HepG2 (cell line): ENCODE results near the gene ZNF442. TPM values are rescaled to one million over a fixed set of nuclear protein-coding genes. Genes with fewer than 3 reads are reported as not detected.

Experiments
- ATAC-seq: fragments of 200-7000 bp; cut with Tn5 transposase; 3 replicates; pipeline ENCODE4 v1.9.1; 2020; ENCODE audit warnings: mild to moderate bottlenecking, moderate library complexity
- BruUV-seq: library from RNA; stranded (reverse); fragments of 400-500 nt; replicated peaks from 2 replicates; lab custom pipeline; 2021; lab: Mats Ljungman, UMichigan
- CTCF ChIA-PET: fragments of 300-600 bp; formaldehyde crosslinking; extraction: SDS; loops from one replicate; lab custom pipeline; 2021; ENCODE audit warnings: low total read pairs, inconsistent platforms, low intra/inter-chr PET ratio; lab: Yijun Ruan, JAX
- POLR2A ChIA-PET: fragments of 350-600 bp; sonication (Branson Sonifier 250); formaldehyde crosslinking; loops from one replicate; lab custom pipeline; 2020; ENCODE audit warnings: antibody characterized with exemption, inconsistent platforms; lab: Yijun Ruan, JAX
- DNase-seq: peaks from one replicate; pipeline ENCODE4 v3.0.0-alpha.2; 2015; ENCODE audit warnings: low spot score
- FAIRE-seq: peaks from 3 replicates; lab custom pipeline; 2011; peaks lifted over from hg19 to GRCh38; lab: Jason Lieb, UNC
- H2AFZ ChIP-seq: one replicate; pipeline ENCODE4 v1.6.1; 2011; ENCODE audit warnings: low read length, inconsistent platforms
- H3K27ac ChIP-seq: fragments of 300-600 bp; 3 replicates; pipeline ENCODE4 v1.8.0; 2011; ENCODE audit warnings: mixed run types, mild to moderate bottlenecking, mixed read lengths, low read length, inconsistent platforms; ENCODE audit not compliant: insufficient read depth; ENCODE audit errors: extremely low read length
- H3K27me3 ChIP-seq, 2 experiments: fragments of 200-600 bp in 1 of 2; 2 replicates in 1 of 2; 3 replicates in 1 of 2; pipeline versions ENCODE4 v1.6.0 to v1.8.0; 2011; ENCODE audit warnings: low read length in 2 of 2, mild to moderate bottlenecking in 2 of 2, moderate library complexity in 2 of 2, inconsistent platforms in 1 of 2; ENCODE audit not compliant: insufficient read depth in 2 of 2, control insufficient read depth in 1 of 2
- H3K36me3 ChIP-seq, 2 experiments: fragments of 200-600 bp in 1 of 2; replicated peaks in 1 of 2; 2 replicates in 1 of 2; 3 replicates in 1 of 2; pipeline versions ENCODE4 v1.5.1 to v1.8.0; 2011; ENCODE audit warnings: low read length in 2 of 2, inconsistent platforms in 1 of 2; ENCODE audit not compliant: insufficient read depth in 2 of 2, control insufficient read depth in 1 of 2
- H3K4me1 ChIP-seq: 2 replicates; pipeline ENCODE4 v1.5.1; 2012; ENCODE audit warnings: low read length, inconsistent platforms; ENCODE audit not compliant: insufficient read depth
- H3K4me2 ChIP-seq: 2 replicates; pipeline ENCODE4 v1.6.0; 2011; ENCODE audit warnings: low read depth, low read length, inconsistent platforms
- H3K4me3 ChIP-seq, 3 experiments: fragments of 200-600 bp in 1 of 3; sonication (generic), shearing (Covaris generic) in 1 of 3; replicated peaks in 1 of 3; 2 replicates each; pipeline ENCODE4 v1.5.1; 2011 to 2016; ENCODE audit warnings: low read length in 3 of 3, inconsistent platforms in 2 of 3, low read depth in 2 of 3, mild to moderate bottlenecking in 2 of 3, control low read depth in 1 of 3, mixed read lengths in 1 of 3; ENCODE audit not compliant: insufficient read depth in 1 of 3
- H3K79me2 ChIP-seq: one replicate; pipeline ENCODE4 v1.6.1; 2011; ENCODE audit warnings: low read length, inconsistent platforms; ENCODE audit not compliant: insufficient read depth
- H3K9ac ChIP-seq: 2 replicates; pipeline ENCODE4 v1.6.0; 2011; ENCODE audit warnings: mild to moderate bottlenecking, low read depth, low read length, inconsistent platforms; ENCODE audit not compliant: insufficient read depth
- H3K9me3 ChIP-seq: 2 replicates; pipeline ENCODE4 v1.5.1; 2012; ENCODE audit warnings: mild to moderate bottlenecking, low read length
- H4K20me1 ChIP-seq: 2 replicates; pipeline ENCODE4 v1.6.0; 2011; ENCODE audit warnings: inconsistent platforms, mild to moderate bottlenecking, low read length, moderate library complexity; ENCODE audit not compliant: insufficient read depth
- CERS6 ChIP-seq: sonication (generic); formaldehyde crosslinking; IDR thresholded peaks from 2 replicates; pipeline ENCODE4 v1.5.0; 2020; ENCODE audit warnings: missing genetic modification reagents
- DNMT3B ChIP-seq: conservative IDR thresholded peaks from 2 replicates; pipeline ENCODE4 v1.6.1; 2016; ENCODE audit warnings: missing biosample characterization, control low read depth
- ELF1 ChIP-seq: sonication (generic); formaldehyde crosslinking; IDR thresholded peaks from 2 replicates; pipeline ENCODE4 v1.4.0; 2020; ENCODE audit warnings: missing genetic modification reagents
- ESRRA ChIP-seq: sonication (generic); formaldehyde crosslinking; IDR thresholded peaks from 2 replicates; pipeline ENCODE4 v1.5.1; 2020; ENCODE audit warnings: mild to moderate bottlenecking, low read depth, missing genetic modification reagents
- GRHL1 ChIP-seq: sonication (generic); formaldehyde crosslinking; conservative IDR thresholded peaks from 2 replicates; pipeline ENCODE4 v1.8.0; 2022; ENCODE audit warnings: missing genetic modification reagents
- MEF2D ChIP-seq: sonication (generic); formaldehyde crosslinking; IDR thresholded peaks from 2 replicates; pipeline ENCODE4 v1.5.1; 2020; ENCODE audit warnings: mild to moderate bottlenecking, missing genetic modification reagents
- MTA1 ChIP-seq: sonication (generic); formaldehyde crosslinking; IDR thresholded peaks from 2 replicates; pipeline ENCODE4 v1.4.0; 2020; ENCODE audit warnings: missing genetic modification reagents, mild to moderate bottlenecking, borderline replicate concordance
- NCOA1 ChIP-seq: sonication (generic); formaldehyde crosslinking; IDR thresholded peaks from 2 replicates; pipeline ENCODE4 v1.9.0; 2021; ENCODE audit warnings: missing genetic modification reagents
- PITX1 ChIP-seq: sonication (generic); formaldehyde crosslinking; IDR thresholded peaks from 2 replicates; pipeline ENCODE4 v1.5.1; 2020; ENCODE audit warnings: mild to moderate bottlenecking, missing genetic modification reagents
- RFXAP ChIP-seq: sonication (generic); formaldehyde crosslinking; IDR thresholded peaks from 2 replicates; pipeline ENCODE4 v1.4.0; 2020; ENCODE audit warnings: missing genetic modification reagents, borderline replicate concordance
- STAT5B ChIP-seq: sonication (generic); formaldehyde crosslinking; IDR thresholded peaks from 2 replicates; pipeline ENCODE4 v1.4.0; 2020; ENCODE audit warnings: missing genetic modification reagents
- ZFX ChIP-seq: sonication (generic); formaldehyde crosslinking; IDR thresholded peaks from 2 replicates; pipeline ENCODE4 v1.4.0; 2020; ENCODE audit warnings: mild to moderate bottlenecking, low read depth, missing genetic modification reagents, moderate library complexity
- ZNF263 ChIP-seq: sonication (generic); formaldehyde crosslinking; IDR thresholded peaks from 2 replicates; pipeline ENCODE4 v1.4.0; 2020; ENCODE audit warnings: missing genetic modification reagents
- ZNF292 ChIP-seq: sonication (generic); formaldehyde crosslinking; IDR thresholded peaks from 2 replicates; pipeline ENCODE4 v1.8.1; 2022; ENCODE audit warnings: mild to moderate bottlenecking, low read depth, missing genetic modification reagents, borderline replicate concordance
- ZNF691 ChIP-seq: sonication (generic); formaldehyde crosslinking; IDR thresholded peaks from 2 replicates; pipeline ENCODE4 v1.4.0; 2020; ENCODE audit warnings: missing genetic modification reagents, low read depth, mild to moderate bottlenecking, borderline replicate concordance
- WGBS: methylation state at CpG from one replicate; pipeline ENCODE4 v1.1.6; 2017; ENCODE audit warnings: low lambda C conversion rate; 5-methylcytosine and 5-hydroxymethylcytosine counted together
- in situ Hi-C: cut with HindIII; loops from 2 replicates; pipeline ENCODE4 v1.10.0; 2017; ENCODE audit warnings: low pct_unique_long_range_greater_than_20kb; ENCODE audit not compliant: extremely low pct_ligation_motif_present
- intact Hi-C: fragments of 100-400 bp; cut with micrococcal nuclease; formaldehyde crosslinking; loops from one replicate; pipeline ENCODE4 v1.10.0; 2022; ENCODE audit not compliant: unreplicated experiment
- polyA plus RNA-seq, 8 experiments: library from polyadenylated mRNA; depleted of rRNA in 3 of 8; stranded (reverse) in 7 of 8; unstranded in 1 of 8; fragments of >200 nt; fragmentation: Illumina TruSeq in 4 of 8; extraction: Trizol in 4 of 8; gene quantifications; 2 replicates each; pipeline versions ENCODE4 v1.2.1 to v1.2.3, GENCODE V29; 2011 to 2016; ENCODE audit warnings: low read depth in 4 of 8, missing spikeins in 1 of 8, mixed read lengths in 1 of 8; ENCODE audit not compliant: insufficient read depth in 1 of 8
- total RNA-seq, 5 experiments: library from RNA; depleted of rRNA; stranded (reverse); fragments of >200 nt; fragmentation: Illumina TruSeq; extraction: Trizol; gene quantifications; 2 replicates each; pipeline ENCODE4 v1.2.3, GENCODE V29; 2016; ENCODE audit warnings: low read depth in 1 of 5
- TF ChIP-seq, protein P1 (sequence below): sonication (generic); formaldehyde crosslinking; IDR thresholded peaks from 2 replicates; pipeline ENCODE4 v1.5.1; 2020; ENCODE audit warnings: mild to moderate bottlenecking, missing genetic modification reagents, moderate library complexity

The ZNF442 gene
- total and polyA plus RNA-seq, 2 of the 13 experiments (the other 11 are each of a cell fraction or from before 2014, with no cell fraction given) = 1.0 to 6.0 TPM

DNA sequence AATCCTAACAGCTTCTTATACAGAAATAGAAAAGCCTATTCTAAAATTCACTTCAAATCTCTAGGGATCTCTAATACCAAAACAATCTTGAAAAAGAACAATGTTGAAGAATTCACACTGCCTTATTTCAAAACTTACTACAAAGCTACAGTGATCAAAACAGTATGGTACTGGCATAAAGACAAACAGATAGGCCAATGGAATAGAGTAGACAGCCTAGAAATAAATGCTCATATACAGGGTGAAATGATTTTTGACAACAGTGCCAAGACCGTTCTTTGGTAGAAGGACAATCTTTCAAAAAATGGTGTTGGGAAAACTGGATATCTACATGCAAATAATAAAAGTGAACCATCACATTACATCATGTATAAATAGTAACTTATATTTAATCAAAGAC, 20.3 kb downstream of the ZNF442 start (continued):
- TF ChIP-seq, protein P1, sequence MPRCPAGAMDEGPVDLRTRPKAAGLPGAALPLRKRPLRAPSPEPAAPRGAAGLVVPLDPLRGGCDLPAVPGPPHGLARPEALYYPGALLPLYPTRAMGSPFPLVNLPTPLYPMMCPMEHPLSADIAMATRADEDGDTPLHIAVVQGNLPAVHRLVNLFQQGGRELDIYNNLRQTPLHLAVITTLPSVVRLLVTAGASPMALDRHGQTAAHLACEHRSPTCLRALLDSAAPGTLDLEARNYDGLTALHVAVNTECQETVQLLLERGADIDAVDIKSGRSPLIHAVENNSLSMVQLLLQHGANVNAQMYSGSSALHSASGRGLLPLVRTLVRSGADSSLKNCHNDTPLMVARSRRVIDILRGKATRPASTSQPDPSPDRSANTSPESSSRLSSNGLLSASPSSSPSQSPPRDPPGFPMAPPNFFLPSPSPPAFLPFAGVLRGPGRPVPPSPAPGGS = no peak
- no peak for TF ChIP-seq STAT5B (CRISPR knock-in tag)
- TF ChIP-seq ZFX (CRISPR knock-in tag) = no peak
- TF ChIP-seq MEF2D (CRISPR knock-in tag) = no peak
- TF ChIP-seq ESRRA (CRISPR knock-in tag) = no peak
- no peak for TF ChIP-seq CERS6

DNA sequence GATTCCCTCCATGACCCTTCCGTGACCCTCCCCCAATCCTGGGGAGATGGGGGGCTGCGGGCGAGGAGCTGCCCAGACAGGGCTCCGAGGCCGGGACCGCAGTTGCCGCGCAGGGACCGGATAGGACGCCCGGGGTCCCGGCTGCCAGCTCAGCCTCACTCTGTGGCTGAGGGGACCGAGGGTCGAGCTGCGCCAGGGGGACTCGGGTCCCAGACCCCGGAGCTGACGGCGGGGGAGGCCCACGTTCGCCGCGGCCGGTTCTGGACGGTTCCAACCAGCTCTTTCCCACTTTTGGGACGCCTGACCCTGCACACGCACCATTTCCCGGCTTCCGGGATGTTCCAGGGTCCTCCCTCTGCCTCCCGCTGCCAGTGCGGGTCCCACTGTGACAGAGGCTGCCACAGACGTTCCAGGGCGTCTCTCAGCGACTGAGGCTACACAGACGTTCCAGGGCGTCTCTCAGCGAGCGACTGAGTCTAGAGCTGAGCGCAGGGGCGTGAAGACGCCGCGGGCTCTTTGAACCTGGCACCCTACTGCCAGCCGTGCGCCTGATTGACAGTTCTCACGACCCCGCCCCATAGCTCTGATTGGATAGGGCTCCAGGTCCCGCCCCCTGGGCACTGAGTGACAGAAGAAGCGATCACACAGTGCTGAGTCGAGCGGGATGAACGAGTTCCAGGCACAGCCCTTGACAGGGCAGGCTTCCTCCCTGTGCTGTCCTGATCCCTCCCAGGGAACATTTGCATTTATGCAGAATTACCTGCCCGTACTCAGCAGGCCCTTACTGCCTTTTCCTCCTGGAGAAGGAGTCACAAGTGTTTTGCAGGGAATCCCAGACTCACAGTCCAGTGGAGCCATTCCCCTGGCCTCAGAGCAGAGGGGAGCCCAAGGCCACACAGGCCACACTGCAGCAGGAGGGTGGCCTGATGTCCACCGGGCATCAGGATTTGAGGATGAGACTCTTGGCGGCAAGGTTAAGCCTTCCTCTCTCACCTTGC, 32.0 kb downstream of the ZNF442 start, which contains the start of gene ZNF563:
Gene ZNF563 (minus strand): TSS at position 472 of the 998 bp plus-strand sequence. CDS start 151 bp downstream, at position 321.
- Histone ChIP-seq H3K9ac (peak within 1 kb of the TSS; percentile 98), H3K4me2 (peak within 1 kb of the TSS; percentile 96), H3K9me3 (no peaks in the 10 kb centered on the region), H4K20me1 (no peaks in the 10 kb centered on the region; the same call in 1 of the 2 replicates), H3K4me1 (peaks cover 43% of the 10 kb centered on the region), H2AFZ (peak within 1 kb of the TSS; percentile 87), H3K4me3 (peak within 1 kb of the TSS; percentile 95 to 99 (median 98)), H3K27me3 (no peaks in the 10 kb centered on the region; a peak in 1 of 5 replicates), H3K36me3 (no peaks in the 10 kb centered on the region), H3K79me2 (peaks cover 30% of the 10 kb centered on the region), H3K27ac (peak within 1 kb of the TSS; percentile 95)
- ChIA-PET POLR2A (interaction anchor here (0.6 to 4.4 kb wide), 26 partner anchors 9 to 298 kb away, joined by 3 to 79 read pairs (median 5); partner anchors contain the start of genes ZNF136, ZNF20, ZNF433 and ZNF44), CTCF (no interaction called here)
- in situ Hi-C loops = loop anchor here (5.0 kb wide), 1 partner anchor 41 kb away; the partner anchor contains the start of gene ZNF44
- TSS peak; percentile 59 for BruUV-seq
- FAIRE-seq = peak; percentile 92
- intact Hi-C loops = loop anchor here (5.0 kb wide), 1 partner anchor 219 kb away; the partner anchor contains the start of gene ZNF564
- WGBS = 3% methylated on average over 14 of the region's 55 CpGs
- peak; percentile 94 for ATAC-seq
- DNase-seq = peak; percentile 94
- TF ChIP-seq ZNF263 (CRISPR knock-in tag) (0 out of 2 replicates have a peak, but pooled peaks have one; percentile 39), DNMT3B (CRISPR knock-in tag) (peak; percentile 57; the same call in 1 of the 2 replicates), ELF1 (peak; percentile 64), ZNF292 (peak; percentile 88; the same call in 1 of the 2 replicates), MTA1 (peak; percentile 83; the same call in 1 of the 2 replicates), PITX1 (CRISPR knock-in tag) (peak; percentile 63), GRHL1 (CRISPR knock-in tag) (no peak), NCOA1 (0 out of 2 replicates have a peak, but pooled peaks have one; percentile 68), ZNF691 (CRISPR knock-in tag) (no peak), RFXAP (peak; percentile 5; the same call in 1 of the 2 replicates)
